Measurements from ENCODE around the gene KRT74.

The KRT74 gene

GRCh38 chr12:52573743-52574142 lies at the start of gene KRT74:
KRT74 (minus strand) TSS chr12:52573843; CDS start chr12:52573777, 66 bp downstream.
- DNase-seq: no peak

GRCh38 chr12:52622349-52622748 lies 48.7 kb upstream of the KRT74 start:
- DNase-seq: no peak

GRCh38 chr12:52618866-52619265 lies 45.2 kb upstream of the KRT74 start:
- DNase-seq: no peak

GRCh38 chr12:52618216-52618615 lies 44.6 kb upstream of the KRT74 start, which contains the start of gene KRT73:
KRT73 (minus strand) TSS chr12:52618559; CDS start chr12:52618524, 35 bp downstream.
- no peak for DNase-seq

- no peak for DNase-seq
Measured at GRCh38 chr12:52617403-52617785, 43.8 kb upstream of the KRT74 start.

- no peak for DNase-seq
Measured at GRCh38 chr12:52616680-52617402, 43.2 kb upstream of the KRT74 start.

GRCh38 chr12:52615912-52616311 lies 42.3 kb upstream of the KRT74 start:
- no peak for DNase-seq

- no peak for DNase-seq
Measured at GRCh38 chr12:52615208-52615868, 41.7 kb upstream of the KRT74 start.

GRCh38 chr12:52614381-52615207 lies 41.0 kb upstream of the KRT74 start:
- no peak for DNase-seq

- no peak for DNase-seq
Measured at GRCh38 chr12:52613384-52614030, 39.9 kb upstream of the KRT74 start.

- no peak for DNase-seq
Measured at GRCh38 chr12:52612431-52613383, 39.1 kb upstream of the KRT74 start.

- no peak for DNase-seq
Measured at GRCh38 chr12:52611080-52611468, 37.4 kb upstream of the KRT74 start.

GRCh38 chr12:52608826-52609630 lies 35.4 kb upstream of the KRT74 start:
- DNase-seq: no peak

GRCh38 chr12:52608161-52608560 lies 34.5 kb upstream of the KRT74 start:
- DNase-seq: no peak

- DNase-seq: no peak
Measured at GRCh38 chr12:52607314-52607713, 33.7 kb upstream of the KRT74 start.

- DNase-seq: no peak
Measured at GRCh38 chr12:52606581-52607218, 33.1 kb upstream of the KRT74 start.

GRCh38 chr12:52606096-52606495 lies 32.5 kb upstream of the KRT74 start:
- DNase-seq: no peak

- no peak for DNase-seq
Measured at GRCh38 chr12:52605542-52605941, 31.9 kb upstream of the KRT74 start.

- DNase-seq: no peak
Measured at GRCh38 chr12:52604859-52605258, 31.2 kb upstream of the KRT74 start.

GRCh38 chr12:52603314-52603713 lies 29.7 kb upstream of the KRT74 start:
- no peak for DNase-seq

GRCh38 chr12:52602552-52602951 lies 28.9 kb upstream of the KRT74 start:
- DNase-seq: no peak
